DMS153 (cell line): ENCODE results near the gene ABHD5.

Experiments
- DNase-seq: peaks from one replicate; lab custom pipeline; 2025; lab: John Stamatoyannopoulos, UW

ABHD5 gene

DNA sequence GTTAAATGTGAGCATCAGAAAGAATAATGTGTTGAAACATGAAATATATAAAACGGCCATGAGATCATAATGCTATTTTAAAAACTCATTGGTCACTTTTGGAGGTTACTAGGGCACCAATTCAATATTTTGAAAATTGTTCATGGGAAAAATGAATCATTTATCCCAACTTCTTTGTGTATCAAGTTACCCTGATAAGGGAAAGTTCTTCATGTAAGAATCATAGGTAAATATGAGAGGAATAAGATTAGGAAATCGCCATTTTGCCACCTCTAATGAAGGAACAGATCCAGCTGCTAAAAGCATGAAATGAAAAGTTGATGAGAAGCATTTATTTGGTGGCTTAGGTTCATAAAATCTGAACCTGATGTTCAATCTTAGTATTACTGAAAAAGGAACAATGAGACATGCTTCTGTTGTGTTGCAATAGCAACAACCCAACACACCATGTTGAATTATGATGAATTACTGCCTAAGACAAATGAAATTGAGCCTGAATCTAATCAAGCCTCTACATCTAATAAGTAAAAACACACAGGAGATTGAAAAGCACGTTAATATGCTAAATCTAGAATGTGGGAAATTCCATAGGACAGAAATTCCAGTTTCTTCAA, 32.5 kb downstream of the ABHD5 start:
- no peak for DNase-seq

DNA sequence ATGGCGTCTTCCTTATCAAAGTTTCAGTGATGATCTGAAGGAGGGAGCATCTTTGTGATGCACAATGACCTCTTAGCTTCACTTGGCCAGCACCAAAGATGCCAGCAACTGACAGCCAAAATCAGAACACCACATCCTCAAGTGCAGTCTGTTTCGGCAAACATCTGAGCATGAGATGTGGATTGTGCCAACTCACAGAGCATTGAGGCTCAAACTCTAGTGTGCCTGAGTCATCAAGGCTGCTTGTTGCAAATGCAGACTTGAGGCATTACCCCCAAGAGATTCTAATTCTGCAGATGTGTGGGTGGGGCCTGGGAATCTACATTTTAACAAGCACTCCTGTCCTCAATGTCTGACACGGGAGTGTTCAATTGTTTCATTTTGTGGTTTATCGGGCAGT, 35.8 kb downstream of the ABHD5 start:
- DNase-seq: no peak

DNA sequence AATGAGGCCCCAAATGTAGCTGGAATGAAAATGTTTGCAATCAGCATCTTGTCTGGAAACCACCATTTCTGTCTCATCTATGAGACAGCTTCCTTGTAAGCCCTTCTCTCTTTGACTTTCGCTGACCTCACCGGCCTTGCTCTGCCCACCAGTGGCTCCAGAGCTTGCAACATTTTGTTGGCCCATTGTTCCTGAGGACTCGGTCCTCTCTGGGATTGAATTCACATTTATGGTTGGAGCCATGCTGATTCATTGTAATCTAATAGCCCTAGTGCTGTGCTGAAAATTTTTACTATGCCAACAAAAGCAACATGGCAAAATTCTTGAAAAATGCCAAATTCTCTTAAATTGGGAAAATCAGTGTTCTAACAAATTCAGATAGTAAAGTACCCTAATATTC, 37.2 kb downstream of the ABHD5 start:
- DNase-seq: no peak

DNA sequence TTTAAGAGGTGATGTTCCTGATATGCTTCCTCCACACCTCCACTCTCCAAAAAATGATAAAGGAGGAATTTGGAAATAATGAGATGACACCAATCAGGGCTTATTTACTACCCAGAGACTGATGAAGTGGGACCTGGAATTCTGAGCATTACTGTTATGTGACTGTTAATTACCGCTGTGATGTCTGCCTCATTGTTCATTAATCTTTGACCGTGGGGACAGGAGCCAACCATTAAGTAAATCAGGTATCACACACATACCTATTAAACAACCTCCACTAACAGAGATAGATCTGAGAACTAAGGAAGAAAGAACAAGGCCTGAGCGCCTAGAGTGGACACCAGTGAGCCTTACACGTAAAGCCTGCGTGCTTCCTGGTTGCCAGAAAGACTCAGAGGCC, 37.7 kb downstream of the ABHD5 start:
- DNase-seq: no peak

DNA sequence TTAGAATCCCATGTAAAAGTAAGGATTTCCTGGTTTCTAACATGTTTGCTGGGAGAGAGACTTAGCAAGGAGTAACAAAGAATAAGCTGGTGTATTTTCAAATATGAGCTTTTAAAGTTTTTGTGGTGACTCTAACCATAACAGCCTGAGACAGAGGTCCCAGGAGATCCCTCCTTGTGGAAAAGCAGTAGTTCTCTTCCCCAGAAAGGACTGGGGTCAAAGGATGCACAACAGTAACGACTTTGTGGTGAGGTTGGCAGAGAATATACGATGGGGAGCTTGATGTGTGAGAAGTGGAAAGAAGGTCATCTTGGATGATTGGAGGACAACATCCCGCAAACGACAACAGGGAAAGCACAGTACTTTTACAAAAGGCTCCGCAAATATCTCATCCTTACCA, 38.2 kb downstream of the ABHD5 start:
- no peak for DNase-seq

DNA sequence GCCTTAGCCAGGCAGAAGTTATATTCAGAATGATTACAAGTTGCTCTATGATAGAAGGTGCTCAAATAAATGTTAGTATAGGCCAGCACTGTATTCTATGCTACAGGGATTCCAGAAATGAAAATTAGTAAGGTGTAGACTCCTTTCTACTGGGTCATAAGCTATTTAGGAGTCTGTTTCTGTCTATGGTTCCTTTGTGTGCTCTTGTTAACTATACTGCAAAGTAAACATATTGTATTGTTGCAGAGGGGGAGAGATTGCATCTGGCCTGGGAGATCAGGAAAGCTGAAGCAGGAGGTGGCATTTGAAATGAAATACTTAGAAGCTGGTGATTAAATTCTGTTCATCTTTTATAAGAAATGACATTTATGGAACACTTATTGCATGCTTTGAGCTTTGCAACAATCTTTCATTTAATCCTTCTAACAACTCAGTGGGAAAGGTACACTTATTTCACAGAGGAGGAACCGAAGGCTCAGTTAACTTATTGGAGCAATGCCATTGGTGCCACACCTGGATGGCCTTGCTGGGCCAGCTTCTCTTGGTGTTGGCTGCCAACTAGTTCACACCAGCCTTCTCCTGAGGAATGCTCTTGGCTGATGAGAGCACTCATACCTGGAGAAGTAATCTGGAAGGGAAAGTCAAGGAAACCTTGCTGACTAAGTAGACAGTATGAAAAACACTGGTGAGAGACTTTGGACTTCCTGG, 39.1 kb downstream of the ABHD5 start:
- no peak for DNase-seq

DNA sequence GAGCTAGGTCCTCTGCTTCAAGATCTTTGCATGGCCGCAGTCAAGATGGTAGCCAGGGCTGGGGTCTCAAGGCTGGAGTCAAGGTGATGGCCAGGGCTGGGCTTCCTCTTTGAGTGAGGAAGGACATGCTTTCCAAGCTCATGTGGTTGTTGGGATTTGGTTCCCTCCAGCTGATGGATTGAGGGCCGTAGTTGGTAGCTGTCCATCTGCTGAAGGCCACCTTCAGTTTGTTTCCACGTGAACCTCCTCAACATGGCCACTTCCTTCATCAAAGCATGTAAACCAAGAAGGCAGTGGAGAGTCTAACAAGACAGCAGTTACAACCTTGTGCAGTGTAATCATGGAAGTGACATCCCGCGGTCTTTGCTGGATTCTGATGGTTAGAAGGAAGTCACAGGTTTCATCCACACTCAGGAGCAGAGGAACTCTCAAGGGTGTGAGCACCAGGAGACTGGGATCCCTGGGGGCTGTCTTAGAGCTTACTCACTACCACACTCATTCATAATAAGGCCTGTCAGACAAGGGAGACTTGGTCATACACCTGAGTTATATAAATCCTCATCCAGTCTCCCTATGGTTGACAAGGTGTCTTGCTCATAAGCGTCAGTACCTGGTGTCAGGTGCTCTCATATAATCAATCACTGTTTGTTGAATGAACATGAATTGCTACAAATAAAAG, 42.1 kb downstream of the ABHD5 start:
- DNase-seq: no peak

DNA sequence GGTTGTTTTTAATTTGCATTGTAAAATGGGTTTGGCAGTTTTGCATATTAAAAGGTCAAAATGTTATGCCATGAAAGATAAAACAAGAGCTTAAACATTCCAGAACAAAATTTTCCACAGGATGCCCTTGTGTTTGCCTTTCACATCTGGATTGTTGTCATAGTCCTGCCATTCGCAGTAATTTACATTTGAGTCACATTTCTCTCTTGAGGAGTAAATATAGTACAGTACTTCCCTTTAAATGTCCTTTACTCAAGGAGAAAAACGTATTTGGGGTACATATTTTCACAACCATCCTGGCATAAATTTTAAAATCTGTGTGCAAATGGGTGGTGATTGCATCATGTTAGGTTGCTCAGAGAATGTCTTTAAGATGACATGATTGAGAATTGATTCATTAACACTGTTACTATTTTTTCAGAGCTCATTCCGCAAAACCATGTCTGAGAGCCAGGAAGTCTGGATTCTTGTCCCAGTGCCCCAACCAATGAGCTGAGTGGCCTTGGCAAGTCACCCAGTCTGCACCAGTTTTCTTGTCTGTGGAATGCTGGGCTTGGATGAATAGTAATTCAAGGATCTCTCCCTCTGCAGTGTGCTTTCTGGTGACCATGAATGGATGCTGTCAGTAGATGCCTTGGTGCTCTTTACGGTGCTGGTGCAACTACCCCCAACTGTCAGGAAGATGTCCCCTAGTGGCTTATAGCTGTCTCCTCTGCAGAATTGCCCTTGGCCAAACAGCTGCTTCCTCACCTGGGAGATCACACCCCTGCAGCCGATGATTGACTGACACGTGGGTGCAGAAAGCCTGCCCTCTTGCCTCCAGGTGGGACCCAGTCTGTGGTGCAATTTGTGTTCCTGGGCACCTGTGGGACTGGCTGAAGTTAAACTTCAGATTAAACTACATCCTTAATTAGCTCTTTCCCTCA, 43.0 kb downstream of the ABHD5 start:
- no peak for DNase-seq

DNA sequence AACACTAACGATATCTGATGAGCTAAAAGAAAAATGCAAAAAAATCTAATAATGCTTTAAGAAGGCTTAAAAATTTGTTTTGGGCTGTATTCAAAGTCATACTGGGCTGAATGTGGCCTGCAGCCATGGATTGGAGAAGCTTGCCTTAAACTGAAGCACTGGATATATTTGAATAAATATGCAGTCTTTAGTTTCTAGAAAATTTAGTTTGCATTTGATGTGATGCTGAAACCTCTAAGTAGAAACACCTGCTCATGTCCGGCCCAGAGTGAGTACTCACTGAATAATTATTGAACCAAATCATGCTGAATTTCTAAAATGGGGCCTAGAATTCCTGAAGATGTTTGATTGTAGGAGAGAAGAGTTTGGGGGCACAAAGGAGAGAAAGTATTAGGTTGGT, 43.9 kb downstream of the ABHD5 start:
- DNase-seq: no peak

DNA sequence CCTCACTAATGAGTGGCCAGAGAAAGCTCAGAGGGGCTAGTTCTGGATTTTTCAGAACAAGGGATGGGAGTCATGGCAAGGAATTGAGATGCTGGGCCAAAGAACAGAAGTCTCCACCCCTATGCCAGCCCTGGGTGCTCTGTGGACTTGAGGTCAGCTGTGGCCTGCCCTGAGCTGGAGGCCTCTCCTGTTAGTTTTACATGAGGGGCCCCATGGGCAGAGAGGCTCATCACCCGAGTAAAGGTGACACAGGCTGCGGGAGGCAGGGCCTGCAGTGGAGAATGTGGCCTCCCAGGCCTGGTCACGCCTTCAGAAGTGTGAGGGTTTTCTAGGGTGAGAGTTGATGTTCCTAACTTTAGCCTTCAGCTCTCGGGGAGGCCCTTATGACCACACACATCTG, 44.9 kb downstream of the ABHD5 start:
- DNase-seq: no peak

DNA sequence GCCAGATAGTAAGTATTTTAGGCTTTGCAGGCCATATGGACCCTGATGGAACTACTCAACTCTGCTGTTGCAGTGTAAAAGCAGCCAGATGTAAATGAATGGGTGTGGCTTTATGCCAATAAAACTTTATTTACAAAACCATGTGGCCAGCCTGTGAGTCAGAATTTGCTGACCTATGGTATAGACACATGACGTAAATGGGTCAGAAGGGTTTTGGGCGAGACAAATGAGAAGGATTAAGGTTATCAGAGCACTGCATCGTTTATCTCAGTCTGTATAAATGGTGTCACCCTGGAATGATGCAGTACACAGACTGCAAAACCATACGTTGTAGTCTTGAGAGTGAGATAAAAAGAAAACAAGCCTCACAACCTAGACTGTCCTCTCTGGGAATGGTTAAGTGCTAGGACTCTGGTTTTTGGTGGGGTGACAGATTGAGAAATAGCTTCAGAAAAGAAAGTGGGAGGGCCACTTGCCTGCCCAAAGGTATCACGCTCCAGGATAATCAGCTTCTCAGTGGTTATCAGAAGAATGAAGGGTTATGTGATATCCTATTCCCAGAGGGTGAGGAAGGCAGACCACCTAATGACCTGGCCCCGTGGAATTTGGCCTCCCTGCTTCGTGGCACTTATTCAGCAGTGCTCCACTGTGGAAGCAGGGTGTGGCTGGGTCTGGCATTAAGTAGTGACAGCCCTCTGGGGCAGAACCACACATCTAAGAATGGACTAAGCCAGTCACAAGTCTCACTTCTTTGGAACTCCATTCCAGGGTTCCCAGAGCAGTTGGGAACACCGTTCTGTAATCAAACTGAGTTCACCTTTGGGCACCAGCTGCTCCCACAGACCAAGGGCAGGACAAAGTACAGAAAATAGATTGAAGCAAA, 46.1 kb downstream of the ABHD5 start:
- DNase-seq: no peak

DNA sequence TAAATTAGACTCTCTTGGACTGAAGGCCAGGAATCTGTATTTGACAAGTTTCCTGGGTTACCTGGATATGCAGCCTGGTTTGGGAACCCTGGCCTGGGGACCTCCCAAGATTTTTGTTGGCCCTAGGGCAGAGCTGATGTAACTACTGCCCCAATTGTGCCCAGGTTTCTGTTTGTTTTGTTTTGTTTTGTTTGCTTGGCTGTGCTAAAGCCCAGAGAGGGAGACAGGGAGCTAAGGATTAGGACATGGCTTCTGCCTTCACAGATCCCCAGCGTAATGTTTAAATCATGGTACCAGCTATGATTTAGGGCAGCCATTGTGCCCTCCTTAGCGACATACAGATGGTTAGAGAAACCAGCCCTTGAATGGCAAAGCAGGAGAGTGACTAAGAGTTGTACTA, 47.6 kb downstream of the ABHD5 start:
- no peak for DNase-seq

DNA sequence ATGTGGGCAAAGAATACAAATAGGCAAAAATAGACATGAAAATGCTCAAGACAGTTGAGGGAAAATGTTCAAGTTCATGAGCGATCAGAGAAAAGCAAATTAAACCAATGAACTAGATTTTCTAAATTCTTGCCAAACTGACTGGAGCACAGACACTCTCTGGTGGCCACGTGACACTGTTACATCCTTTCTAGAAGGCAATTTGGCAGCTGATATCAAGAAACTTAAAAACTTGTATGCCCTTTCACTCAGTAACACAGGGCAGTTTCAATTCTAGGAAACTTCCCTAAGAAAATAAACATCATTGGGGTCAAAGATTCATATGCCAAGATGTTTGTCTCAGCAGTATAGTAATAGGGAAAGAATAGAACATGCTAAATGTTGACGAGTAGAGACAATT, 52.2 kb downstream of the ABHD5 start:
- DNase-seq: no peak

DNA sequence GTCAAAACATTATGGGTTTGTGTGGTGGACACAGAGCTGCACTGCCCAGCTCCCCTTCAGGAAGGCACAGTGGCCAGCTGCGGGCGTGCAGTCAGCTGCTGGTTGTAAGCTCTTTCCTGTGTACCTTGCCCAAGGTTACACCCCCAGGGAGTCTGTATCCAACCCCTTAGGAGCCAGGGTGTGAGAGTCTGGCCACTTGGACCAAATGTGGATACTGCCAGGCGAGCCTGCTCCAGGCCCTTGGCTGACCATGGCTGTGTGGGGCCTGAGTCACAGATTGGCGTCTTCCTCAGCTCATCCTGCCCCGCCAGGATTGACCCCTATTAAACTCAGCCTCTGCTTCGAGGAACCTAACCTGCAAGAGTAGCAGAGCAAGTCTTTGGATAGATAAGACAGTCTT, 56.9 kb downstream of the ABHD5 start:
- no peak for DNase-seq

DNA sequence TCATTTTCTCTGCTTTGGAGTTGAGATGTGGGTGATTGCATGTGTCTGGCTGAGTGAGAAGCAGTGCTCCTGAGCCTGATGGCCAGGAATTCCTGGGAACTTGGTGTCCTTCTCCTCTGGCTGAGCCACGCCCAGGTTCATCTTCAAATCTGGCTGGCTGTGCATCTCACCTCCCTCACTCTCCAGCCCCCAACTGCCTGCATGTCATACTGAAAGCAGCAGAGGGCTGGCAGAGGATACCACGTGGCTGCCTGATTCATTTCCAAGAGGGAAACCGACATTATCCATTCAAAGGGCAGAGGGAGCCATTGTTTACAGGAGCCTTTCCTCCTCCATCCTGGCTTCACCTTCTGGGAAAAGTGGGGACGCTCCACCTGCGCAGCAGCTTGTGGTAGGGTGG, 57.4 kb downstream of the ABHD5 start:
- DNase-seq: no peak

DNA sequence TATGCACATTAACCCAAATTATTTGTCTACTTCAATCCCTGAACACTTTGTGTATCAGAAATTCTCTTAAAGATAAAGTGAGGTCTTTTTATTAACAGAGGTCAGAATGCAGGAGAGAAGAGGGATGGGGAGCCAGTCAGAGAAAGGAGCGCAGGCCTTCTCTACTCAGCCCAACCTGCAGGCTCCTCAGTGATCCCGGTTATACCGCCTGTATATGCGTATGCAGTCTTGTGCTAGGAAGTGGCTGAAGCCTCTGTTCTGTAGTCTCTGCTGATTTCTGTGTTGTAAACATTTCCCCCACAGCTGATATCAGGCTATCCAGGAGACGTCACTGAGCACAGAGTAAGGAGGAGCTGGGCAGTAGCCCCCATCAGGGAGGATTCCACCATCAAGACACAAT, 57.9 kb downstream of the ABHD5 start:
- no peak for DNase-seq

DNA sequence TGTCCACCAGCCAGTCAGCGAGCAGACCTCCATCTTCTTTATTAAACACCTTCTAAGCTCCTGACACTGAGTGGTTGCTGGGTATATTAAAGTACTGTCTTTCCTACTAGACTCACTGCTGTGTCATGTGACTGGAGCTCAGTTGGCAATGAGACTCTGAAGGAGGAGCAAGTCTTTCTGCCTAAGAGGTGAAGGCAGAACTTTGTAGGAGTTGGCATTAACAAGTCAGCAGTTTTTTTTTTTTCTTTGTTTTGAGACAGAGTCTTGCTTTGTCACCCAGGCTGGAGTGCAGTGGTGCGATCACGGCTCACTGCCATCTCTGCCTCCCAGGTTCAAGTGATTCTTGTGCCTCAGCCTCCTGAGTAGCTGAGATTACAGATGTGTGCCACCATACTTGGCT, 62.2 kb downstream of the ABHD5 start:
- no peak for DNase-seq

DNA sequence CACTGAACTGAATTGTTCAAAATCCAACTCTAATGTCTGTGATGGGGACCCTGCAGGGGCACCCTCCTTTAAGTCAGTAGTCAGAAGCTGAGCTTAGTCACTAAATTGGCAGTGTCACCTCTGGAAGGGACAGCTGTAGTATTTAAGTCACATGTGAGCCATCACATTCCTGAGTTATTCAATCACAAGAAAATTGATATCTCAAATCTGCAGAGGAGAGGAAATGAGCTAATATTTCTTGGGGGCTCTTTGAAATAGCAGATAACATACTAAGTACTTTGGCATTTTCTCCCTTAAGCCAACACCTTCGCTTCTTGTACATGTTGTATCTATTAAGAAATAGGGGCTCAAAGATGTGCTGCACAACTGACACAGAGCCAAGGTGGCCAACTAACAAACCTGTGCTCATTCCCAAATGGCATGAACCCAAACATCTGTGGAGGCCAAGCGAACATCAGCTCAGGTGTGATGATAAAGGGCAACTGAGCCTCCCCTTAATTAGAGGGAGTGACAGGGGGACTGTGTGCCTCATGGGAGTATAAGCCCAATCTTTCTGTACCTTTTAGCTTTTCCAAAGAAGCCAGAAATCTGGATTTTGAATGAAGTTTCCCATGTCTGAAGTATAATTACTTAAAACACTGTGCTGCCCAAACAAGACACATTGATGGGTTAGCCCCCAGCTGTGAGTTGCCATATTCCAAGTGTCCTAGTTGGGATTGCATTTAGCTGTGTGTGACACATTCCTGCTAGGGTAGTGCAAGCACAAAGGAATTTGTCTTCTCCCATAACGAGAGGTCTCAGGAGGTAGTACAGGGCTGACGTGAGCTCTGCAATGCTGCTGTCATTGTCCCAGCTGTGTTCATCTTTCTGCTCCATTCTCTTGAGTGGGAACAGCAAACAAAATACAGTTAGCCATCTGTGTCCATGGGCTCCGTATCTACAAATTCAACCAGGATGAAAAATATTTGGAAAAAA, 63.3 kb downstream of the ABHD5 start:
- DNase-seq: no peak

DNA sequence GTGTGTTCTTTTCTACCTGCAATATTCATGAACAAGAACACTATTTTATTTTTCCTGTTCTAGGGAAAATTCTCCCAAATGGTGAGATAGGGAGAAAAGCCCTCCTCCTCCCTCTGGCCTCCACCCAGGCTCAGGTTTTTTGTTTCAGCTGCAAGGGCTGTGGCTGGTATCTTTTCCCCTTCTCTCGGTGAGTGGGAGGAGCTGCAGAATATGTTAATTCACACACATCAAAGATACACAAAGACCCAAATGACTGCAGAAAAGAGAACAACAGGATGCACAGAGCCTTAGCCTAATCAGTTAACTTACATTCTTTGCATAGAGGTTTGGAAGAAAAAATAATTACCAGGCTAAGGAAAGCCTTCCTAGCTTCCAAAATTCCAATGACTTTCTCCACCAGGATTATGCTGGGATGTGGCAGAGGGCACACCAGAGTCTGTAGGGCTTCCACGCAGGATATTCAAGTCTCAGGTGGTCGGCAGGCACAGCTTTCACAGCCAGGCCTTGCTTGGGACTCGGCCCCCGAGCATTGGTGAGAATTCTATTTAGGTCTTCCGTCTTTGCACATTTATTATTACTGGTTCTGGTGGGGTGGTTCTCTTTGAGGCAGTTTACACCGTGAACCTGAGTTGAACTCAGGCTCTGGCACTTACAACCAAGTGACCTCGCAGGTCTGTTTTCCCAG, 64.9 kb downstream of the ABHD5 start:
- DNase-seq: no peak
